Cardiac fibroblast (primary cell): ENCODE results near the gene EMC1.
A peak's percentile ranks its signal among the peaks of the same experiment; 100 is the strongest.

Experiments
- DNase-seq, 2 donors: peaks; one replicate each; pipeline versions ENCODE4 v3.0.0 to v3.0.0-alpha.2; 2010; ENCODE audit warnings: low read depth in 2 of 2
- H3K4me3 ChIP-seq, 2 donors: replicated peaks in 1 of 2; 1 replicate in 1 of 2; 2 replicates in 1 of 2; pipeline ENCODE4 v1.5.1; 2011; ENCODE audit warnings: low read depth in 2 of 2, low read length in 2 of 2, mild to moderate bottlenecking in 2 of 2, moderate library complexity in 1 of 2
- CTCF ChIP-seq: IDR thresholded peaks from one replicate; pipeline ENCODE4 v1.5.1; 2011; ENCODE audit warnings: low read depth, mild to moderate bottlenecking, low read length, inconsistent platforms

The EMC1 gene

GRCh38 chr1:19203440-19203839 lies 47.9 kb downstream of the EMC1 start:
- no peak overlapping the region for H3K4me3 ChIP-seq
- peak; percentile 60 to 89 for DNase-seq
- no peak for TF ChIP-seq CTCF

GRCh38 chr1:19202396-19202795 lies 48.9 kb downstream of the EMC1 start:
- no peak for TF ChIP-seq CTCF
- H3K4me3 ChIP-seq = no peak overlapping the region
- peak in 1 of 2 donors; percentile 17 for DNase-seq

GRCh38 chr1:19199969-19200604 lies 51.2 kb downstream of the EMC1 start:
- TF ChIP-seq CTCF = no peak

GRCh38 chr1:19199329-19199968 lies 51.9 kb downstream of the EMC1 start:
- no peak overlapping the region for H3K4me3 ChIP-seq
- TF ChIP-seq CTCF = no peak
- DNase-seq = no peak

More at GRCh38 chr1:19199969-19200604, 51.2 kb downstream of the EMC1 start:
- DNase-seq = no peak
- no peak overlapping the region for H3K4me3 ChIP-seq

- H3K4me3 ChIP-seq = no peak overlapping the region
- no peak for TF ChIP-seq CTCF
- DNase-seq = no peak
Observed at GRCh38 chr1:19198820-19199219, 52.5 kb downstream of the EMC1 start.

- no peak for TF ChIP-seq CTCF
- peak in 1 of 2 donors; percentile 18 for DNase-seq
- H3K4me3 ChIP-seq = no peak overlapping the region
Observed at GRCh38 chr1:19197845-19198244, 53.5 kb downstream of the EMC1 start.
